Transverse colon (tissue), 4 donors: Measurements from ENCODE around the gene ARHGAP23.

Source experiments
- CTCF ChIP-seq, 5 experiments: fragments of 200-600 bp in 3 of 5; fragments of 450-650 bp in 2 of 5; sonication (generic) in 3 of 5; IDR thresholded peaks; 1 replicate in 2 of 5; 2 replicates in 3 of 5; pipeline ENCODE4 v1.5.1; 2016 to 2017; ENCODE audit warnings: antibody characterized with exemption in 5 of 5, inconsistent platforms in 3 of 5, mild to moderate bottlenecking in 2 of 5, moderate library complexity in 1 of 5
- POLR2A ChIP-seq: fragments of 450-650 bp; IDR thresholded peaks from one replicate; pipeline ENCODE4 v1.6.1; 2016; ENCODE audit warnings: antibody characterized with exemption, mild to moderate bottlenecking, moderate library complexity
- POLR2AphosphoS5 ChIP-seq, 3 donors: sonication (generic); formaldehyde crosslinking; IDR thresholded peaks; one replicate each; pipeline ENCODE4 v1.6.1; 2016; ENCODE audit warnings: antibody characterized with exemption in 3 of 3

DNA sequence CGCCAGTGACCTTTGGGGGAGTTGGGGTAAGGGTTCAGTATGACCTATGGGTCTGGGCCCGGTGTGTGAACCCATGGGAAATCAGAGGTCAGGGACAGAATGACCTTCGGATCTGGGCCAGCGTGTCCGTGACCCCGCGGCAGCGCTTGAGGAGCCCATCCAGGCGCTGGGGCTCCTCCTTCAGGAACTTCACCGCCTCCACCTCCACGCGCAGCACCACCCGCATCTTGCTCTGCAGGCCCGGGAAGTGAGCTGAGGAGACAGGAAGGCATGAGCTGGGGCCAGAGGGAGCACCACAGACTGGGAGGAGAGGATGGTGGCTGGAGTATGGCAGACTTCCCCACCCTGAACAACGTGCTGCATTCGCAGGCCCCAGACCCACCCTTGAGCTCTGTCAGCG, 124.1 kb downstream of the ARHGAP23 start:
- no peak for TF ChIP-seq POLR2AphosphoS5 (IDR thresholded peaks at IDR 0.05)
- TF ChIP-seq POLR2A = no peak
- TF ChIP-seq CTCF (IDR thresholded peaks at IDR 0.05) = no peak
